OCI-LY1 (cell line): ENCODE results near the gene PPEF2.

ENCODE experiments used
- H2AFZ ChIP-seq: fragments of 200-600 bp; sonication (generic), shearing (Covaris generic); 2 replicates; pipeline ENCODE4 v1.6.0; 2014; ENCODE audit warnings: antibody characterized with exemption, mild to moderate bottlenecking, low read length
- H3F3A ChIP-seq: fragments of 200-600 bp; sonication (generic), shearing (Covaris generic); 2 replicates; pipeline ENCODE4 v1.6.0; 2014; ENCODE audit warnings: mild to moderate bottlenecking, antibody characterized with exemption, low read length, moderate library complexity; ENCODE audit not compliant: insufficient read depth
- H3K27ac ChIP-seq: fragments of 200-600 bp; sonication (generic); 2 replicates; pipeline ENCODE4 v1.5.1; 2014; ENCODE audit warnings: low read length, mixed run types, mild to moderate bottlenecking, low read depth; ENCODE audit not compliant: poor library complexity, severe bottlenecking
- H3K27me3 ChIP-seq: fragments of 200-600 bp; sonication (generic); 2 replicates; pipeline ENCODE4 v1.6.0; 2014; ENCODE audit warnings: antibody characterized with exemption, mild to moderate bottlenecking, low read length, moderate library complexity; ENCODE audit not compliant: insufficient read depth
- H3K36me3 ChIP-seq: fragments of 200-600 bp; sonication (generic); 2 replicates; pipeline ENCODE4 v1.6.1; 2014; ENCODE audit warnings: mild to moderate bottlenecking, antibody characterized with exemption, low read length, moderate library complexity, mixed read lengths; ENCODE audit not compliant: insufficient read depth
- H3K4me1 ChIP-seq: fragments of 200-600 bp; sonication (generic); 2 replicates; pipeline ENCODE4 v1.5.1; 2014; ENCODE audit warnings: mild to moderate bottlenecking, low read length, moderate library complexity; ENCODE audit not compliant: insufficient read depth, severe bottlenecking
- H3K4me2 ChIP-seq: fragments of 200-600 bp; sonication (generic), shearing (Covaris generic); 2 replicates; pipeline ENCODE4 v1.6.1; 2014; ENCODE audit warnings: low read length
- H3K4me3 ChIP-seq: fragments of 200-600 bp; sonication (generic); 2 replicates; pipeline ENCODE4 v1.5.1; 2014; ENCODE audit warnings: low read length, low read depth, mild to moderate bottlenecking, mixed read lengths; ENCODE audit not compliant: poor library complexity, severe bottlenecking
- H3K79me2 ChIP-seq: fragments of 200-600 bp; shearing (Covaris generic); 2 replicates; pipeline ENCODE4 v1.6.1; 2016; ENCODE audit warnings: mixed run types, low read length, mixed read lengths; ENCODE audit not compliant: insufficient read depth
- H3K9ac ChIP-seq: fragments of 200-600 bp; sonication (generic), shearing (Covaris generic); 2 replicates; pipeline ENCODE4 v1.6.1; 2014; ENCODE audit warnings: mild to moderate bottlenecking, low read length, mixed read lengths
- H3K9me2 ChIP-seq: fragments of 200-600 bp; sonication (generic), shearing (Covaris generic); 2 replicates; pipeline ENCODE4 v1.6.1; 2014; ENCODE audit warnings: low read depth, mild to moderate bottlenecking, low read length, mixed read lengths
- H3K9me3 ChIP-seq: fragments of 200-600 bp; shearing (Covaris generic); 2 replicates; pipeline ENCODE4 v1.6.1; 2014; ENCODE audit warnings: low read length, mixed read lengths
- H4K20me1 ChIP-seq: fragments of 200-600 bp; sonication (generic), shearing (Covaris generic); 2 replicates; pipeline ENCODE4 v1.6.0; 2016; ENCODE audit warnings: mild to moderate bottlenecking, low read length; ENCODE audit not compliant: insufficient read depth
- CTCF ChIP-seq: fragments of 200-600 bp; sonication (generic), shearing (Covaris generic); IDR thresholded peaks from 2 replicates; pipeline ENCODE4 v1.5.1; 2017; ENCODE audit warnings: mild to moderate bottlenecking, antibody characterized with exemption, low read length, moderate library complexity, mixed read lengths
- EZH2 ChIP-seq: fragments of 200-600 bp; sonication (generic), shearing (Covaris generic); IDR thresholded peaks from 2 replicates; pipeline ENCODE4 v1.8.0; 2017; ENCODE audit warnings: borderline replicate concordance, mixed run types, mild to moderate bottlenecking, antibody characterized with exemption, low read length, moderate library complexity, mixed read lengths

Gene PPEF2

DNA sequence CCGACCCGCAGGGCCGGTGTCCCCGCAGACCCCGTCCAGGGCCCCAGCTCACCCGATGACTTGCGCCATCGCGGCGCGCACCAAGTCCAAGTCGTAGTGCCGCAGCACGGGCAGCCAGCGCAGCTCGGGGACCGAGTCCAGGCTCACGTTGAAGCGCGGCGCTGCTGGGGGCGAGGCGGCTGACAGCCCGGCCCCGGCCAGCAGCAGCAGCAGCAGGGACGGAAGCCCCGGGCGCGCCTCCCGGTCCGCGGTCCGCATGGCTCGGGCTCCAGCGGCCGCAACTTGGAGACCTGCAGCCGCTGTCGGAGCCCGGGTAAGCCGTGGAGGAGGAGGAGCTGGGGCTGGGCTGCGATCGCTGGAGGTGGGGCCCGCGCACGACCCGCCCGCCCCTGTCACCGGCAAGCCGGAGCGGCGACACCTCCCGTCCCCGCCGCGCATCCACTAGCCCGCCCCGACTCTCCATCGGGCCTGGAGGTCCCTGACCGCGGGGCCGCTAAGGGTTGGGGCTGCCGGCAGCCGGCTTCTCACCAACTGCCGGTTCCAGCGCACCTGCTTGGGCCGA, 38.5 kb upstream of the PPEF2 start, which contains the start of gene NAAA:
Gene NAAA (minus strand): TSS at position 322 of the 562 bp plus-strand sequence. CDS start 64 bp downstream, at position 258.
- peak within 1 kb of the TSS; percentile 81 for H3K4me2 ChIP-seq

GRCh38 chr4:75939890-75940691, 37.8 kb upstream of the PPEF2 start:
- Histone ChIP-seq H3K4me1 (peaks cover 13% of the 10 kb centered on the region), H3K27ac (peak overlapping the region; percentile 58), H3K4me2 (peak overlapping the region; percentile 81), H3K36me3 (peaks cover 7% of the 10 kb centered on the region; the same call in 1 of the 2 replicates), H3K9me2 (no peaks in the 10 kb centered on the region), H3K27me3 (no peaks in the 10 kb centered on the region), H3K9me3 (no peaks in the 10 kb centered on the region), H3K79me2 (no peaks in the 10 kb centered on the region), H3K4me3 (peak overlapping the region; percentile 81), H4K20me1 (no peaks in the 10 kb centered on the region), H3K9ac (peak overlapping the region; percentile 81), H3F3A (0 out of 2 replicates have a peak, but pooled peaks cover 2% of the 10 kb centered on the region), H2AFZ (peak overlapping the region; percentile 44; the same call in 1 of the 2 replicates)
- TF ChIP-seq CTCF = no peak
- no peak for TF ChIP-seq EZH2

More for the DNA sequence above, 38.5 kb upstream of the PPEF2 start, which contains the start of gene NAAA:
- no peaks in the 10 kb centered on the region for H3K27me3 ChIP-seq
- H3K9me3 ChIP-seq = no peaks in the 10 kb centered on the region
- H3K27ac ChIP-seq = peak within 1 kb of the TSS; percentile 58
- H3K9me2 ChIP-seq = no peaks in the 10 kb centered on the region
- H3K36me3 ChIP-seq = peaks cover 7% of the 10 kb centered on the region; the same call in 1 of the 2 replicates
- TF ChIP-seq EZH2 (no peak), CTCF (peak; percentile 30; the same call in 1 of the 2 replicates)
- H2AFZ ChIP-seq = peak within 1 kb of the TSS; percentile 44; the same call in 1 of the 2 replicates
- peaks cover 13% of the 10 kb centered on the region for H3K4me1 ChIP-seq
- 0 out of 2 replicates have a peak, but pooled peaks cover 2% of the 10 kb centered on the region for H3F3A ChIP-seq
- peak within 1 kb of the TSS; percentile 81 for H3K9ac ChIP-seq
- no peaks in the 10 kb centered on the region for H3K79me2 ChIP-seq
- H3K4me3 ChIP-seq = peak within 1 kb of the TSS; percentile 81
- H4K20me1 ChIP-seq = no peaks in the 10 kb centered on the region

DNA sequence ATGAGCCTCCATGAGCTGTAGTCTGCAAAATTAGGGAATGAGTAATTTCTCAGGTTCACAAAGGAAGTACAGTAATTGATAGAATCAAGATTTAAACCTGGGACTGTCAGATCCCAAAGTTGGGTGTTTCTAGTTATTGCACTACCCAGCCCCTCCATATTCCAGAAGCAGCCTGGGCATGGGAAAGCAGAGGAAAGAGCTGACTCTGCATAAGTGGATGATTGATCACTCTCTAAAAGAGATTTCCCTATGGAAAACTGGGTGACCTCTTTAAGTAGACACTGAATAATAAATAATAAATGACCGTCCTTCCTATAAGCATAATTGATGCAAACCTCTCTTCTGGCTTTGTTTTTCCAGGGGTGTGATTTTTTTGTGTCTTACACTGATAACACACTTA, 33.4 kb upstream of the PPEF2 start:
- H3K4me3 ChIP-seq = no peak overlapping the region
- no peaks in the 10 kb centered on the region for H4K20me1 ChIP-seq
- H3K9ac ChIP-seq = no peak overlapping the region
- no peak overlapping the region for H2AFZ ChIP-seq
- no peaks in the 10 kb centered on the region for H3K9me3 ChIP-seq
- H3F3A ChIP-seq = no peaks in the 10 kb centered on the region
- H3K4me1 ChIP-seq = peaks cover 8% of the 10 kb centered on the region
- TF ChIP-seq CTCF = no peak
- no peak for TF ChIP-seq EZH2
- no peak overlapping the region for H3K4me2 ChIP-seq
- peaks cover 12% of the 10 kb centered on the region; the same call in 1 of the 2 replicates for H3K36me3 ChIP-seq
- H3K9me2 ChIP-seq = no peaks in the 10 kb centered on the region
- H3K27ac ChIP-seq = no peak overlapping the region
- H3K27me3 ChIP-seq = no peaks in the 10 kb centered on the region
- H3K79me2 ChIP-seq = no peaks in the 10 kb centered on the region
